Natural killer cell (primary cell): ENCODE data around the gene MELTF. TPM values are rescaled to one million over a fixed set of nuclear protein-coding genes. Genes with fewer than 3 reads are reported as not detected.

Source experiments
- ATAC-seq, 3 donors: fragments of 150-1000 bp in 2 of 3; fragments of 200-7000 bp in 1 of 3; cut with Tn5 transposase; 1 replicate in 1 of 3; 2 replicates in 2 of 3; pipeline ENCODE4 v1.10.0; 2021; ENCODE audit warnings: mild to moderate bottlenecking in 2 of 3, moderate library complexity in 2 of 3
- DNase-seq, 2 donors: peaks; one replicate each; pipeline versions ENCODE4 v3.0.0 to v3.0.0-alpha.2; 2013 to 2021; ENCODE audit warnings: mixed read lengths in 1 of 2
- H3K27ac ChIP-seq: one replicate; pipeline ENCODE4 v1.5.1; 2013; ENCODE audit warnings: mild to moderate bottlenecking, low read length
- H3K27me3 ChIP-seq: one replicate; pipeline ENCODE4 v1.6.1; 2013; ENCODE audit warnings: low read length; ENCODE audit not compliant: control insufficient read depth, insufficient read depth
- H3K36me3 ChIP-seq: one replicate; pipeline ENCODE4 v1.6.1; 2013; ENCODE audit warnings: low read length; ENCODE audit not compliant: control insufficient read depth, insufficient read depth
- H3K4me1 ChIP-seq: one replicate; pipeline ENCODE4 v1.6.1; 2013; ENCODE audit warnings: low read length; ENCODE audit not compliant: control insufficient read depth, insufficient read depth
- H3K4me3 ChIP-seq: one replicate; pipeline ENCODE4 v1.5.1; 2013; ENCODE audit warnings: low read length
- H3K9me3 ChIP-seq: one replicate; pipeline ENCODE4 v1.6.1; 2013; ENCODE audit warnings: low read length; ENCODE audit not compliant: control insufficient read depth, insufficient read depth
- H3K27ac Mint-ChIP-seq, 2 donors: one replicate each; pipeline ENCODE4 v1.8.0; 2022; ENCODE audit warnings: mild to moderate bottlenecking in 2 of 2, mixed read lengths in 2 of 2, moderate library complexity in 1 of 2
- H3K27me3 Mint-ChIP-seq, 2 donors: one replicate each; pipeline ENCODE4 v1.8.0; 2022; ENCODE audit warnings: low read depth in 2 of 2, mixed read lengths in 2 of 2
- H3K36me3 Mint-ChIP-seq: one replicate; pipeline ENCODE4 v1.8.0; 2022; ENCODE audit warnings: mixed read lengths
- H3K4me1 Mint-ChIP-seq, 2 donors: one replicate each; pipeline ENCODE4 v1.8.0; 2022; ENCODE audit warnings: mixed read lengths in 2 of 2
- H3K4me3 Mint-ChIP-seq: one replicate; pipeline ENCODE4 v1.8.0; 2022; ENCODE audit warnings: mild to moderate bottlenecking, moderate library complexity, mixed read lengths
- H3K9me3 Mint-ChIP-seq, 2 donors: one replicate each; pipeline ENCODE4 v1.8.0; 2022; ENCODE audit warnings: mixed read lengths in 2 of 2
- WGBS: methylation state at CpG from one replicate; pipeline ENCODE4 v1.1.7; 2013; ENCODE audit warnings: missing lambda C conversion rate; ENCODE audit not compliant: insufficient coverage; 5-methylcytosine and 5-hydroxymethylcytosine counted together
- intact Hi-C: fragments of 100-400 bp; cut with micrococcal nuclease; formaldehyde crosslinking; loops from one replicate; pipeline ENCODE4 v1.14.2; 2022
- total RNA-seq, 4 donors: library from RNA; stranded (reverse); fragments of 120-200 nt in 1 of 4; gene quantifications; one replicate each; pipeline versions ENCODE4 v1.2.3 to v1.2.4, GENCODE V29; 2013 to 2022
- TF ChIP-seq, protein P1 (sequence below): fragments of 200-600 bp; IDR thresholded peaks from one replicate; pipeline ENCODE4 v1.8.0; 2022; ENCODE audit warnings: antibody characterized with exemption

The MELTF gene
- total RNA-seq, 3 donors from 2014 or later (not counting 1 experiment from before 2014, with no cell fraction given): 2.4 to 4.3 (median 4.0) TPM

DNA sequence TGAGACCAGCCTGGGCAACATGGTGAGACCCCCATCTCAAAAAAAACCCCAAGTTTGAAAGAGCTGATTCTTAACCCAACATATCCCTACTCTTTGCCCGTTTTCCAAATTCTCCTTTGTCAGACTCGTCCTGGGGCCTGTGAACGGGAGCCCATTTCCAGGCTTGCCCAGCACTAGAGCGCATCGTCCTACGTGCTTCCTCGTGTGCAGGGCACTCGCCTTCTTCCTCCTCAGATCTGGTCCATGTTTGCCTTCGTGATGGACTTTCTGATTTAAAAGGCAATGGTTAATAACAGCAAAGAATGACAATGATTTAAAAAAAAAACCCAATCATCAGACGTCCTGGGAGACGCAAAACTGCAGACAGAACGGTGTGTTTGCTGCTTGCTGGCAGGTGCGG, 10.1 kb downstream of the MELTF start:
- Histone ChIP-seq H3K27ac (no peak overlapping the region), H3K9me3 (no peaks in the 10 kb centered on the region), H3K36me3 (no peaks in the 10 kb centered on the region), H3K4me1 (peaks cover 24% of the 10 kb centered on the region), H3K4me3 (no peak overlapping the region), H3K27me3 (no peaks in the 10 kb centered on the region)
- Mint-ChIP-seq H3K4me1 (peaks cover 10 to 14% of the 10 kb centered on the region in 2 donors), H3K27ac (no peak overlapping the region), H3K4me3 (no peak overlapping the region), H3K36me3 (no peaks in the 10 kb centered on the region), H3K9me3 (no peaks in the 10 kb centered on the region), H3K27me3 (peaks cover 0 to 2% of the 10 kb centered on the region in 2 donors)
- ATAC-seq: no peak
- TF ChIP-seq, protein P1, sequence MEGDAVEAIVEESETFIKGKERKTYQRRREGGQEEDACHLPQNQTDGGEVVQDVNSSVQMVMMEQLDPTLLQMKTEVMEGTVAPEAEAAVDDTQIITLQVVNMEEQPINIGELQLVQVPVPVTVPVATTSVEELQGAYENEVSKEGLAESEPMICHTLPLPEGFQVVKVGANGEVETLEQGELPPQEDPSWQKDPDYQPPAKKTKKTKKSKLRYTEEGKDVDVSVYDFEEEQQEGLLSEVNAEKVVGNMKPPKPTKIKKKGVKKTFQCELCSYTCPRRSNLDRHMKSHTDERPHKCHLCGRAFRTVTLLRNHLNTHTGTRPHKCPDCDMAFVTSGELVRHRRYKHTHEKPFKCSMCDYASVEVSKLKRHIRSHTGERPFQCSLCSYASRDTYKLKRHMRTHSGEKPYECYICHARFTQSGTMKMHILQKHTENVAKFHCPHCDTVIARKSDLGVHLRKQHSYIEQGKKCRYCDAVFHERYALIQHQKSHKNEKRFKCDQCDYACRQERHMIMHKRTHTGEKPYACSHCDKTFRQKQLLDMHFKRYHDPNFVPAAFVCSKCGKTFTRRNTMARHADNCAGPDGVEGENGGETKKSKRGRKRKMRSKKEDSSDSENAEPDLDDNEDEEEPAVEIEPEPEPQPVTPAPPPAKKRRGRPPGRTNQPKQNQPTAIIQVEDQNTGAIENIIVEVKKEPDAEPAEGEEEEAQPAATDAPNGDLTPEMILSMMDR: no peak
- DNase-seq: no peak
- intact Hi-C loops: no loop called here
- 93% methylated on average over 13 of the region's 13 CpGs for WGBS

DNA sequence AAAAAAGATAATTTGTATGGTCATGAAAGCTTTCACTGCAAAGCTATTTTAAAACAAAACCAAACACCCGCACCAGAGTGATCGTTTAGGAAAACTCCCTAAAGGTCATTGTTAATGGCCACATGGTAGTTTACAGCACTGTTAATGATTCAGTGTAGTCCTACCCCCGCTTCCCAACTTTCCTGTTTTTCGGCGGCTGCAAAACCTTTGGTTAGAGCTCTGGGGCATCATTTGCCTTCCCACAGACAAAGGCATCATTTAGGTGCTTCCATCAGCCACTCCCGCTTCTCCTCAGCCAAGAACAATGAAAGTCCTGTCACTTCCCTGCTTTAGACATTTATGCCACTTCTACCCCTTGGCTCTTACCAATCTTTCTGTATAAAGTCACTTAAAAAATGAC, 10.6 kb downstream of the MELTF start:
- Mint-ChIP-seq H3K36me3 (no peaks in the 10 kb centered on the region), H3K27me3 (peaks cover 0 to 2% of the 10 kb centered on the region in 2 donors), H3K9me3 (no peaks in the 10 kb centered on the region), H3K4me3 (no peak overlapping the region), H3K4me1 (peaks cover 9 to 12% of the 10 kb centered on the region in 2 donors), H3K27ac (no peak overlapping the region)
- intact Hi-C loops: no loop called here
- Histone ChIP-seq H3K27me3 (no peaks in the 10 kb centered on the region), H3K36me3 (no peaks in the 10 kb centered on the region), H3K27ac (no peak overlapping the region), H3K9me3 (no peaks in the 10 kb centered on the region), H3K4me3 (no peak overlapping the region), H3K4me1 (peaks cover 19% of the 10 kb centered on the region)
- ATAC-seq (no peak), DNase-seq (no peak)
- TF ChIP-seq, protein P1: no peak
- 95% methylated on average over 6 of the region's 6 CpGs for WGBS

DNA sequence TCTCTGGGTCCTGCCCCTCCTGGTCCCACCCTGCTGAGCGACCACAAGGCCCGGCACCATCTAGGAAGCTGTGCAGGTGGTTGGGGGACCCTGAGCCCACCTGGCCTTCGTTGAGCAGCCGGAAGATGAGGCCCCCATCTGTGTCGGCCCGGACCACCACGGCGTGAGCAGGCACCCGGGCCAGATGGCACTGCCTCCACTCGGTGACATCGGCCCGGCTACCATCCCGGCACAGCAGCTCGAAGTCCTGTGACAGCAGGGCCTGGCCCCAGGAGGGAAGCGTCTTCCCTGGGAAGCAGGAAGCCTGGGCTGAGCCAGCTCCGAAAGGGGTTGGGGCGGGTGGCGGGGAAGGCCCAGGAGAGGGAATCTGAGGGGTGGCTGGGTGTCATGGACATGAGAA, 12.6 kb downstream of the MELTF start:
- DNase-seq (no peak), ATAC-seq (no peak)
- H3K4me1 ChIP-seq: no peaks in the 10 kb centered on the region
- intact Hi-C loops: no loop called here
- Mint-ChIP-seq H3K36me3 (no peaks in the 10 kb centered on the region), H3K4me3 (no peak overlapping the region), H3K9me3 (no peaks in the 10 kb centered on the region), H3K27ac (no peak overlapping the region), H3K27me3 (no peaks in the 10 kb centered on the region), H3K4me1 (no peaks in the 10 kb centered on the region)
- 97% methylated on average over 18 of the region's 18 CpGs for WGBS
- H3K27me3 ChIP-seq: no peaks in the 10 kb centered on the region
- no peaks in the 10 kb centered on the region for H3K36me3 ChIP-seq
- H3K4me3 ChIP-seq: no peak overlapping the region
- no peaks in the 10 kb centered on the region for H3K9me3 ChIP-seq
- TF ChIP-seq, protein P1: no peak
- H3K27ac ChIP-seq: no peak overlapping the region
